Gastrocnemius medialis (tissue), 4 donors: ENCODE measurements around the gene P2RX1. TPM values are rescaled to one million over a fixed set of nuclear protein-coding genes. Genes with fewer than 3 reads are reported as not detected.

Experiments
- ATAC-seq, 2 donors: fragments of 150-250 bp; one replicate each; pipeline ENCODE4 v1.9.1; 2016
- DNase-seq, 2 donors: peaks; one replicate each; pipeline ENCODE4 v3.0.0-alpha.2; 2019
- H3K27ac ChIP-seq, 4 donors: fragments of 200-600 bp; sonication (generic); 1 replicate in 1 of 4; 2 replicates in 3 of 4; pipeline ENCODE4 v1.5.1; 2016 to 2018; ENCODE audit warnings: mild to moderate bottlenecking in 2 of 4, moderate library complexity in 1 of 4
- H3K27me3 ChIP-seq, 3 donors: fragments of 200-600 bp; sonication (generic) in 2 of 3; 1 replicate in 1 of 3; 2 replicates in 2 of 3; pipeline versions ENCODE4 v1.5.1 to v1.6.0; 2016 to 2019; ENCODE audit warnings: mild to moderate bottlenecking in 1 of 3, moderate library complexity in 1 of 3
- H3K36me3 ChIP-seq, 2 donors: fragments of 200-600 bp; sonication (generic) in 1 of 2; one replicate each; pipeline ENCODE4 v1.5.1; 2017 to 2018
- H3K4me1 ChIP-seq, 2 donors: fragments of 200-600 bp; sonication (generic) in 1 of 2; one replicate each; pipeline ENCODE4 v1.5.1; 2016 to 2017; ENCODE audit warnings: mild to moderate bottlenecking in 2 of 2
- H3K4me3 ChIP-seq, 4 donors: fragments of 200-600 bp; sonication (generic) in 3 of 4; 1 replicate in 1 of 4; 2 replicates in 3 of 4; pipeline ENCODE4 v1.5.1; 2016 to 2019; ENCODE audit warnings: mild to moderate bottlenecking in 2 of 4
- H3K9me3 ChIP-seq, 3 donors: fragments of 200-600 bp; sonication (generic) in 2 of 3; 1 replicate in 1 of 3; 2 replicates in 2 of 3; pipeline ENCODE4 v1.5.1; 2016 to 2019
- CTCF ChIP-seq, 5 experiments: fragments of 450-650 bp in 3 of 5; fragments of 200-600 bp in 2 of 5; sonication (generic) in 2 of 5; IDR thresholded peaks in 4 of 5; conservative IDR thresholded peaks in 1 of 5; 1 replicate in 4 of 5; 2 replicates in 1 of 5; pipeline ENCODE4 v1.5.1; 2016 to 2019; ENCODE audit warnings: antibody characterized with exemption in 5 of 5, mild to moderate bottlenecking in 3 of 5, moderate library complexity in 3 of 5
- POLR2A ChIP-seq, 2 donors: fragments of 450-650 bp; IDR thresholded peaks; one replicate each; pipeline ENCODE4 v1.6.1; 2017; ENCODE audit warnings: antibody characterized with exemption in 2 of 2, mild to moderate bottlenecking in 2 of 2, moderate library complexity in 2 of 2
- in situ Hi-C, 4 donors: fragments of 200-750 bp; cut with MboI; loops; one replicate each; pipeline versions ENCODE4 v1.15.0 to v1.8.0; 2017; ENCODE audit warnings: low sequenced_read_pairs in 4 of 4
- intact Hi-C: fragments of 100-400 bp; cut with DNase I; formaldehyde crosslinking; loops from one replicate; pipeline ENCODE4 v1.15.1; 2023; ENCODE audit warnings: low total_unique reads
- total RNA-seq, 4 donors: library from RNA; depleted of rRNA; stranded (reverse); fragments of >200 nt; gene quantifications; one replicate each; pipeline versions ENCODE4 v1.1.0 to v1.2.3, GENCODE V29; 2016

P2RX1 gene
- total RNA-seq, 4 donors from 2014 or later: 0.25 to 0.59 (median 0.38) TPM; not detected in 1

DNA sequence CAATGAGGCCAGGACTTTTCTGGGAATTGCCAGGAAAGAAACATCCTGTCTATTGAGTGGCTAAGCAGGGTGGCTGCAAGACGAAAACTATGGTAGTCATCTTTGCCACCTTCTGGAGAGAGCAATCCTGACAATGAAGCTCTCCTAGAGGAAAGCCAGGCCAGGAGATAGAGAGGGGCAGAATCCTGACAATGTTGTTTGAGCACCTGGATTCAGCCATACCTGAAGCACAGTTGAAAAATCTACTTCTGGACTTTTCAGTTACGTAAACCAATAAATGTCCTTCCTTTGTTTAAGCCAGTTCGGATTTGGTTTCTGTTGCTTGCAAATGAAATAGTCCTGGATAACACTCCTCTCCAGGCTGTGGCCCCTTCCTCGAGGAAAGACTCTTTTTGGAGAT is 9.4 kb downstream of the P2RX1 start:
- Histone ChIP-seq H3K27ac (no peak overlapping the region), H3K27me3 (no peaks in the 10 kb centered on the region), H3K4me1 (peaks cover 0 to 5% of the 10 kb centered on the region in 2 donors), H3K4me3 (no peak overlapping the region), H3K9me3 (no peaks in the 10 kb centered on the region), H3K36me3 (no peaks in the 10 kb centered on the region)
- no peak for TF ChIP-seq POLR2A (IDR thresholded peaks at IDR 0.05)
- no peak for TF ChIP-seq CTCF (IDR thresholded peaks at IDR 0.05 in 4 of 5, conservative IDR thresholded peaks at IDR 0.05 in 1 of 5)
- DNase-seq (no peak), ATAC-seq (no peak)
- in situ Hi-C loops: no loop called here
- intact Hi-C loops: no loop called here

DNA sequence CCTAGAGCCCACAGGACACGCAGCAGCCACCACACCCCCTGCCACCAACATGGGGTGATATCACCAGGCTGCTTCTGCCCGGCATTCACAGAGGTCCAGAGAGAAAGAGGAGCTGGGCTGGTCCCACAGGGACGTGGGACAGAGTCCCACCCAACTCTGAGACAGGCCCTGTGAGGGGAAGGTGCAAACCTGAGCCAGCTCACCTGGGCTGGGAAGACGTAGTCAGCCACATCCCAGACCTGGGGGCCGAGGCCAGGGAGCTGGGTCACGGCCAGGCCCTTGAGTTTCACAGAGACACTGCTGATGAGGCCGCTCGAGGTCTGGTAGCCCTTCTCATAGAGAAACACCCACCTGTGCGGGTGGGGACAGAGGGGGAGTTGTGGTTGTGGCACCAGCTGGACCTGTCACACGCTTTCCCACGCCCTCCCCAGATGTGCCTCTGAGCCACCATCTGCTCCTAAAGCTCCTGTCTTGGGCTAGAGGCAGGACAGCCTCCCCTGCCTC is 11.2 kb downstream of the P2RX1 start:
- intact Hi-C loops: no loop called here
- H3K36me3 ChIP-seq: no peaks in the 10 kb centered on the region
- ATAC-seq (no peak), DNase-seq (no peak)
- in situ Hi-C loops: no loop called here
- H3K9me3 ChIP-seq: no peaks in the 10 kb centered on the region
- TF ChIP-seq POLR2A (IDR thresholded peaks at IDR 0.05): no peak
- TF ChIP-seq CTCF (IDR thresholded peaks at IDR 0.05 in 4 of 5, conservative IDR thresholded peaks at IDR 0.05 in 1 of 5): no peak
- H3K4me1 ChIP-seq: no peaks in the 10 kb centered on the region
- no peak overlapping the region for H3K4me3 ChIP-seq
- no peak overlapping the region for H3K27ac ChIP-seq
- no peaks in the 10 kb centered on the region for H3K27me3 ChIP-seq

GRCh38 chr17:3904501-3904900 is 11.8 kb downstream of the P2RX1 start:
- no peak for TF ChIP-seq CTCF (IDR thresholded peaks at IDR 0.05 in 4 of 5, conservative IDR thresholded peaks at IDR 0.05 in 1 of 5)

GRCh38 chr17:3903881-3904290 is 12.4 kb downstream of the P2RX1 start:
- intact Hi-C loops (no loop called here), in situ Hi-C loops (no loop called here)

More at GRCh38 chr17:3904501-3904900, 11.8 kb downstream of the P2RX1 start:
- Histone ChIP-seq H3K4me3 (no peak overlapping the region), H3K36me3 (no peaks in the 10 kb centered on the region), H3K4me1 (no peaks in the 10 kb centered on the region), H3K9me3 (no peaks in the 10 kb centered on the region), H3K27me3 (no peaks in the 10 kb centered on the region), H3K27ac (no peak overlapping the region)
- in situ Hi-C loops (no loop called here), intact Hi-C loops (no loop called here)
- ATAC-seq (no peak), DNase-seq (no peak)

More at GRCh38 chr17:3903881-3904290, 12.4 kb downstream of the P2RX1 start:
- DNase-seq: no peak
- H3K27me3 ChIP-seq: no peaks in the 10 kb centered on the region
- no peaks in the 10 kb centered on the region for H3K4me1 ChIP-seq
- TF ChIP-seq CTCF (IDR thresholded peaks at IDR 0.05 in 4 of 5, conservative IDR thresholded peaks at IDR 0.05 in 1 of 5) (no peak), POLR2A (IDR thresholded peaks at IDR 0.05) (no peak)
- H3K9me3 ChIP-seq: no peaks in the 10 kb centered on the region
- ATAC-seq: peak in 1 of 2 donors; percentile 20
- H3K27ac ChIP-seq: no peak overlapping the region
- H3K4me3 ChIP-seq: no peak overlapping the region
- no peaks in the 10 kb centered on the region for H3K36me3 ChIP-seq
